A549 (cell line): Measurements from ENCODE around the gene DTNB.

ENCODE experiments used
- CHD4 ChIP-seq: fragments of 200-600 bp; sonication (generic); IDR thresholded peaks from 2 replicates; pipeline ENCODE4 v1.6.1; 2016; ENCODE audit warnings: antibody characterized with exemption, mild to moderate bottlenecking, borderline replicate concordance
- CTCF ChIP-seq: fragments of >200 bp; sonication (Bioruptor Twin); formaldehyde crosslinking; IDR thresholded peaks from 3 replicates; pipeline ENCODE4 v1.5.1; 2016
- EP300 ChIP-seq, 2 experiments: fragments of >200 bp; sonication (Bioruptor Twin); formaldehyde crosslinking; IDR thresholded peaks; 2 replicates in 1 of 2; 3 replicates in 1 of 2; pipeline ENCODE4 v1.6.1; 2016 to 2017
- HDAC2 ChIP-seq: fragments of 200-600 bp; sonication (generic); IDR thresholded peaks from 2 replicates; pipeline ENCODE4 v1.6.1; 2016
- KDM1A ChIP-seq: fragments of 200-600 bp; sonication (generic); IDR thresholded peaks from 2 replicates; pipeline ENCODE4 v1.6.1; 2016; ENCODE audit warnings: low read depth, mild to moderate bottlenecking
- NFE2L2 ChIP-seq: fragments of 150-350 bp; conservative IDR thresholded peaks from 2 replicates; pipeline ENCODE4 v1.6.1; 2014; ENCODE audit warnings: low read length
- NPAS2 ChIP-seq: fragments of 250-450 bp; sonication (Bioruptor Pico); IDR thresholded peaks from 2 replicates; pipeline ENCODE4 v1.8.0; 2022; ENCODE audit warnings: mild to moderate bottlenecking, moderate library complexity, borderline replicate concordance
- POLR2A ChIP-seq: IDR thresholded peaks from 2 replicates; pipeline ENCODE4 v1.6.1; 2012; ENCODE audit warnings: mild to moderate bottlenecking, low read length
- POLR2AphosphoS2 ChIP-seq: conservative IDR thresholded peaks from 2 replicates; pipeline ENCODE4 v1.6.1; 2012; ENCODE audit warnings: low read length, improper control_type of control experiment, inconsistent platforms
- USF2 ChIP-seq: fragments of 450-650 bp; IDR thresholded peaks from 2 replicates; pipeline ENCODE4 v1.6.1; 2014; ENCODE audit warnings: antibody characterized with exemption

GRCh38 chr2:25479761-25480160, 193.6 kb downstream of the DTNB start:
- TF ChIP-seq CTCF (no peak), USF2 (no peak), POLR2AphosphoS2 (no peak), NFE2L2 (no peak), POLR2A (no peak), CHD4 (no peak), KDM1A (no peak), HDAC2 (no peak), NPAS2 (CRISPR knock-in tag) (no peak), EP300 (IDR thresholded peaks at IDR 0.05) (no peak)
